Liver (tissue), 3 donors: ENCODE measurements around the gene GFPT2.

Source experiments
- CTCF ChIP-seq: fragments of 150-350 bp; IDR thresholded peaks from 2 replicates; pipeline ENCODE4 v1.5.1; 2017; ENCODE audit warnings: improper control_type of control experiment, low read depth, low read length; ENCODE audit not compliant: missing input control
- EGR1 ChIP-seq, 2 donors: IDR thresholded peaks; 2 replicates each; pipeline ENCODE4 v1.6.1; 2016 to 2018; ENCODE audit warnings: antibody characterized with exemption in 2 of 2, low read depth in 2 of 2
- GABPA ChIP-seq, 2 donors: IDR thresholded peaks in 1 of 2; conservative IDR thresholded peaks in 1 of 2; 2 replicates each; pipeline ENCODE4 v1.6.1; 2016; ENCODE audit warnings: antibody characterized with exemption in 2 of 2, mild to moderate bottlenecking in 1 of 2, moderate library complexity in 1 of 2
- JUND ChIP-seq, 2 donors: IDR thresholded peaks; 2 replicates each; pipeline ENCODE4 v1.6.1; 2016; ENCODE audit warnings: antibody characterized with exemption in 2 of 2
- MAX ChIP-seq: IDR thresholded peaks from 2 replicates; pipeline ENCODE4 v1.6.1; 2016; ENCODE audit warnings: antibody characterized with exemption
- NR2F2 ChIP-seq: IDR thresholded peaks from 2 replicates; pipeline ENCODE4 v1.6.1; 2016; ENCODE audit warnings: antibody characterized with exemption
- RAD21 ChIP-seq, 2 donors: IDR thresholded peaks; 2 replicates each; pipeline ENCODE4 v1.6.1; 2016; ENCODE audit warnings: antibody characterized with exemption in 2 of 2, mild to moderate bottlenecking in 2 of 2
- REST ChIP-seq: IDR thresholded peaks from 2 replicates; pipeline ENCODE4 v1.6.1; 2016; ENCODE audit warnings: antibody characterized with exemption, mild to moderate bottlenecking
- RXRA ChIP-seq, 2 donors: IDR thresholded peaks; 2 replicates each; pipeline ENCODE4 v1.6.1; 2017 to 2018; ENCODE audit warnings: antibody characterized with exemption in 2 of 2, mild to moderate bottlenecking in 1 of 2
- SP1 ChIP-seq: IDR thresholded peaks from 2 replicates; pipeline ENCODE4 v1.6.1; 2018; ENCODE audit warnings: antibody characterized with exemption, mild to moderate bottlenecking
- YY1 ChIP-seq: IDR thresholded peaks from 2 replicates; pipeline ENCODE4 v1.6.1; 2016; ENCODE audit warnings: antibody characterized with exemption, mild to moderate bottlenecking
- ZBTB33 ChIP-seq: IDR thresholded peaks from 2 replicates; pipeline ENCODE4 v1.6.1; 2016; ENCODE audit warnings: antibody characterized with exemption
- donor health status: healthy.
- donor health status: healthy.

GRCh38 chr5:180326989-180327565, 26.1 kb downstream of the GFPT2 start:
- TF ChIP-seq CTCF = no peak
- TF ChIP-seq EGR1 (IDR thresholded peaks at IDR 0.05; ENCODE audit: low read depth in 2 of 2) = no peak
- TF ChIP-seq GABPA (IDR thresholded peaks at IDR 0.05 in 1 of 2, conservative IDR thresholded peaks at IDR 0.05 in 1 of 2) = no peak
- no peak for TF ChIP-seq REST
- no peak for TF ChIP-seq MAX
- TF ChIP-seq RXRA (IDR thresholded peaks at IDR 0.05) = no peak
- TF ChIP-seq ZBTB33 = no peak
- no peak for TF ChIP-seq RAD21 (IDR thresholded peaks at IDR 0.05)
- TF ChIP-seq SP1 = no peak
- TF ChIP-seq YY1 = no peak
- no peak for TF ChIP-seq JUND (IDR thresholded peaks at IDR 0.05)
- no peak for TF ChIP-seq NR2F2
